Ectodermal cell (in vitro differentiated cells): ENCODE results near the gene TBX21.

ENCODE experiments used
- H3K27ac ChIP-seq: 2 replicates; pipeline ENCODE4 v1.7.0; 2013; ENCODE audit warnings: mild to moderate bottlenecking, low read depth, low read length; ENCODE audit not compliant: insufficient read depth, poor library complexity, severe bottlenecking
- H3K27me3 ChIP-seq: 2 replicates; pipeline ENCODE4 v1.7.0; 2013; ENCODE audit warnings: mild to moderate bottlenecking, low read length; ENCODE audit not compliant: insufficient read depth, control insufficient read depth, poor library complexity, severe bottlenecking
- H3K36me3 ChIP-seq: one replicate; pipeline ENCODE4 v1.7.0; 2013; ENCODE audit warnings: low read length; ENCODE audit not compliant: control insufficient read depth, insufficient read depth
- H3K4me1 ChIP-seq: one replicate; pipeline ENCODE4 v1.7.0; 2013; ENCODE audit warnings: low read length; ENCODE audit not compliant: control insufficient read depth, insufficient read depth
- H3K4me3 ChIP-seq: 2 replicates; pipeline ENCODE4 v1.7.0; 2013; ENCODE audit warnings: low read depth, low read length, control low read depth; ENCODE audit not compliant: insufficient read depth
- H3K9me3 ChIP-seq: 2 replicates; pipeline ENCODE4 v1.7.0; 2013; ENCODE audit warnings: mild to moderate bottlenecking, low read length, moderate library complexity; ENCODE audit not compliant: control insufficient read depth
- WGBS, 2 experiments: methylation state at CpG; one replicate each; pipeline ENCODE4 v1.1.7; 2013; ENCODE audit warnings: missing lambda C conversion rate in 2 of 2; 5-methylcytosine and 5-hydroxymethylcytosine counted together

The TBX21 gene

DNA sequence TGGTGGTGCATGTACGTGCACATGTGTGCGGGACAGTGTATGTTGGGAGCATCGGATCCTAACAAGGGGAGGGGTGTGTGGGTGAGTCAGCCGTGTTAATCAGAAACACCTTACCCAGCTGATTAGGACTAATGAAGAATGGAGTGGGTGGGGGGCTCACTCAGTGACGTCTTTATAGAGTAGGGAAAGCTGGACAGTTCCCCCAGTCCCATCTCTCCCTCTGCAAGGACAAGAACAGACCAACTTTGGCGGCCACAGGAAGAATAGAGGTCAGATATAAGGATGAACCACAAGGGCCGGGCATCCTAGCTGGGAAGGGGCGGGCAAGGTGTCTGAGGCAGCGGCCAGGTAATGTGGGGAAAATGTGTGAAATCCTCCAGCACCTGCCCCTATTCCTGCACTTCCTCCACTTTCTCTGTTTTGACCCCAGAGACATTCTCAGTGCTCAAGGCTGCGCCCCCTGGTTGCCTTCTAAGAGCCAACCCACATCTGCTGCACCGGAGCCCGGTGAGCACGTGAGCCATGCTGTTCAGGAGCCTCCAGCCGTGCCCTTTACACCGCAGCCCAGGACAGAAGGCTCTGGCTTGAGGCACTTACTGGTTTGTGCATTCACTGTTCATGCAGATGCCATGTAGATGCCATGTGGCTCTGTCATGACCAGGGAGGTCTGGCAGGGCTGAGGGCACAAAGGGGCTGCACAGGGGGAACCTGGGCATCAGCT lies 18.9 kb upstream of the TBX21 start:
- H3K27me3 ChIP-seq, result peaks cover 20% of the 10 kb centered on the region
- no peaks in the 10 kb centered on the region for H3K4me1 ChIP-seq
- no peaks in the 10 kb centered on the region for H3K36me3 ChIP-seq
- no peak overlapping the region for H3K27ac ChIP-seq
- no peaks in the 10 kb centered on the region for H3K9me3 ChIP-seq
- 62 to 66% methylated on average over 15 of the region's 15 CpGs for WGBS, 2 experiments
- H3K4me3 ChIP-seq, result no peak overlapping the region

DNA sequence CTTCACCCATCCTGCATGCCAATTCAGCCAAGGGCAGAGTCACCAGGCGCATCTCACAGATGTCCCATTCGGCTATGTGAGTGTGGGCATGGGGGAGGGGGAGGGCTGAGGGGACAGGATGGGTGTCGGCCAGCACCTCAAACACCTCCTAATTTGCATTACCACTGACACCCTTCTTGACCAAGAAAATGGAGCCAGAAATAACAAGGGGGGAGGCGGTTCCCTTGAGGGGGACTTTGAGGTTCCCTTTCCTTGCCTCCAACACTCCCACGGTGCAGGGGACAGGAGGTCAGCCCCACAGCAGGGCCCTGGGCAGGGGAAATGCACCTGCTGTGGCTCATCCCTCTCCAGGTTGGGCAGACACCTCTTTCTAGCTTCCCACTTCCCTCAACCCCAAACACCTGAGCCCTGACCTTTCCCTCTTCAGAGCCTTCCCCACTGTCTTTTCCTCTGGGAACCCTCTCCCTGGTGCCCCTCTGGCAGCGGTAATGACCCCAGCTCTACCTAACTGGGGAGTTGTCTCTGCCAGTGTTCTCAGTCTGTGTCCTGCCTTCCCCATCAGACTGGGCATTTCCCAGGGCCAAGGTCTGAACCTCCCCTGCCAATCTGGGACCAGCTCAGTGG lies 18.2 kb upstream of the TBX21 start:
- 79 to 92% methylated on average over 4 to 6 of the region's 6 CpGs for WGBS, 2 experiments
- Histone ChIP-seq H3K36me3 (no peaks in the 10 kb centered on the region), H3K9me3 (no peaks in the 10 kb centered on the region)

DNA sequence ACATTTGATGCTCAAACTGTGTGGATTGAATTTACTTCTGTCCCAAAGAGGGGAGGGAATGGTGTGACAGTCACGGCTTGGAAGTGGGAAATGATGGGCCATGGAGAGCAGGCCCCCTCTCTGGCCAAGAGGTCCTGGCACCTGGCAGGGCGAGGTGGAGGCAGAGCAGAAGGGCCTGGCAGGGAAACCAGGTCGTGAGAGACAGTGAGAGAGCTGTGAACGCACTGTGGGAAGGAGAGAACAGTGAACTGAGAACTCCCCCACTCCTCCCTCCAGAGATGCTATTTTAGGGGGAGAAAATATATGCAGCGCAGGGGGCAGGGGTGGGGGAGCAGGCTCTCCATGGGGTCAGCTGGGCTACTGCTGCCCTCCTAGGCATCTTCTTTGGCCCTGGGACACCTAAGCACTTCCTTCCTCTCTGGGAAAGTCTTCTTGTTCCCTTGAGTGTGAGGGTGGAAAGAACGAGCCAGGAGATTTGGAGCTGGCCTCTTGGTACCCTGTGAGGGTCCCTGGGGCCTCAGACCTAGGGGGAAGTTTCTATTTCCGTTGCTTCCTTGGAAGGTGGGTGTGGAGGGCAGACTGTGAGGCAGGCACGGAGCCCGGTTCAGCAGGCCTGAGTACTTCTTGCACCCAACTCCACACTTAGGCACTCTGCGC lies 17.2 kb upstream of the TBX21 start:
- H3K4me3 ChIP-seq, result no peak overlapping the region
- no peak overlapping the region for H3K27ac ChIP-seq
- no peaks in the 10 kb centered on the region for H3K4me1 ChIP-seq
- peaks cover 19% of the 10 kb centered on the region for H3K27me3 ChIP-seq
- no peaks in the 10 kb centered on the region for H3K9me3 ChIP-seq
- H3K36me3 ChIP-seq, result no peaks in the 10 kb centered on the region
- WGBS, 2 experiments, result 91 to 93% methylated on average over 9 to 10 of the region's 10 CpGs

More for the DNA sequence above, 18.2 kb upstream of the TBX21 start:
- peaks cover 13% of the 10 kb centered on the region for H3K27me3 ChIP-seq
- H3K27ac ChIP-seq, result no peak overlapping the region
- H3K4me1 ChIP-seq, result no peaks in the 10 kb centered on the region
- H3K4me3 ChIP-seq, result no peak overlapping the region

DNA sequence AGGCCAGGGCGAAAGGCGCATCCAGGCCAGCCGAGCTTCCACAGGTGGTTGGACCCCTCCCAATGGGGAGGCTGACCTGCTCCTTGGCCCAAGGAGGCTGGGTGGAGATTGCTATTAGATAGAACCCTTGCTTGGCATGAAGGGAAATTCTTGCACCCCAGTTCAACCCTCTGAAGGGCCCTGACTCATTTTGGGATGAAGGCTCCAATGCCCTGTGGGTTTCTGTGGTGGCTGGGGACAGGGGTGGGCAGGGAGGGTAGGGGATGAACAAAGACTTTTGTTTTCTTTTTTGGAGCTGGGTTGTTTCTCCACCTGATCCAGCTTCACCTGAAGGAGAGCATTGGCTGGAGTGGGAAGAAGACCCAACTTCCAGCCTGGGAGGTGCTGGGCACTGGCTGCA lies 16.7 kb upstream of the TBX21 start:
- no peaks in the 10 kb centered on the region for H3K4me1 ChIP-seq
- H3K27ac ChIP-seq, result no peak overlapping the region
- H3K36me3 ChIP-seq, result no peaks in the 10 kb centered on the region
- 94 to 97% methylated on average over 3 of the region's 3 CpGs for WGBS, 2 experiments
- H3K4me3 ChIP-seq, result no peak overlapping the region
- H3K27me3 ChIP-seq, result peaks cover 25% of the 10 kb centered on the region
- H3K9me3 ChIP-seq, result no peaks in the 10 kb centered on the region

DNA sequence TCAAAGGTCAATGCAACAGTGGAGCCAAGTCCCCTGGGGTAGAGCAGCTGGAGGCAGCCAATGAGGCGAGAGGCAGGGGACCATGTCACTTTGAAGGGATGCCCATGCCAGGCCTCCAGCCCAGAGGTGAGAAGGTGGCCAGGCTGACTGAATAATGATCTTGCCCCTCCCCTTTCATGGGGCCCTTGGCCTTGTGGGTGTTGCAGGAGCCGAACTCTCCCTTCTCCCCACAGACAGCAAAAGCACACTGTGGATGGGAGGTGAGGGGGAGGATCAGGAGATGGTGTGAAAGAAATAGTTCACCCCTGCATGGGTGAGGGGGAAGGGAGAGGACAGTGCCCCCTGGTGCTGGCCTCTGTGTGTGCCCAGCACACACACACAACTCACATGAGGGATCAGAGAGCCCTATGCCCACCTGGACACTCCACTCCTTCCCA lies 15.8 kb upstream of the TBX21 start:
- peaks cover 34% of the 10 kb centered on the region for H3K27me3 ChIP-seq
- peaks cover 4% of the 10 kb centered on the region for H3K4me1 ChIP-seq
- WGBS, 2 experiments, result 68 to 76% methylated on average over 1 to 2 of the region's 2 CpGs
- H3K27ac ChIP-seq, result no peak overlapping the region
- H3K9me3 ChIP-seq, result no peaks in the 10 kb centered on the region
- H3K4me3 ChIP-seq, result no peak overlapping the region
- no peaks in the 10 kb centered on the region for H3K36me3 ChIP-seq

DNA sequence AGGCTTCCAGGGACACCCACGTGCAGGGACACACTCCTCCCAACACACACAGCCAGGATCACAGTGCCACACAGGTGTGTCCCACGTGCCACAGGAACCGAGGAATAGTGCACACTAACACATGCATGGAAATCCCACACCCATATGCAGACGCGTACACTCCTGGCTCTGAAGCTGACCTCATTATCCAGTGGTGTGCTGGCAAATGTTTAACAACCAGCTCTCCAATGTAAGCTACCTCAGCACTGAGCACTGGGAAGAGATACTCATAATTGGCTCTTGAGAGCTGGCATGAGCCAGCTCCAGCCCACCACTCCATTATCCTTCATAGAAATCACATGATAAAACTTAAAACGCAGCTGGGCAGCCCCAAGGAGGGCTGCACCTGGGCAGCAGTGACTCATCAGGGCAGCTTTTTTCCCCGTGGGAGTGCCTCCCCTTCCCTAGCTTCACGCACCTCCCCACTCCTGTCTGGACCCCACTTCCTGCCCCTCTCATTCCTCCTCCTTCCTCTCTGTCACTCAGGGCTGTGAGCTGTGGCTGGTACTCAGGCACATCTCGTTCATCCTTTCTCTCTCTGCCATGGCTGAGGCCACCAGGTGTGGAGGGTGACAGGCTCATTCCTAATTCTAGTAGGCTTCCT lies 14.9 kb upstream of the TBX21 start:
- peaks cover 4% of the 10 kb centered on the region for H3K4me1 ChIP-seq
- no peak overlapping the region for H3K27ac ChIP-seq
- no peaks in the 10 kb centered on the region for H3K36me3 ChIP-seq
- H3K27me3 ChIP-seq, result peaks cover 36% of the 10 kb centered on the region
- H3K9me3 ChIP-seq, result no peaks in the 10 kb centered on the region
- no peak overlapping the region for H3K4me3 ChIP-seq
- WGBS, 2 experiments, result 70 to 73% methylated on average over 9 of the region's 9 CpGs

DNA sequence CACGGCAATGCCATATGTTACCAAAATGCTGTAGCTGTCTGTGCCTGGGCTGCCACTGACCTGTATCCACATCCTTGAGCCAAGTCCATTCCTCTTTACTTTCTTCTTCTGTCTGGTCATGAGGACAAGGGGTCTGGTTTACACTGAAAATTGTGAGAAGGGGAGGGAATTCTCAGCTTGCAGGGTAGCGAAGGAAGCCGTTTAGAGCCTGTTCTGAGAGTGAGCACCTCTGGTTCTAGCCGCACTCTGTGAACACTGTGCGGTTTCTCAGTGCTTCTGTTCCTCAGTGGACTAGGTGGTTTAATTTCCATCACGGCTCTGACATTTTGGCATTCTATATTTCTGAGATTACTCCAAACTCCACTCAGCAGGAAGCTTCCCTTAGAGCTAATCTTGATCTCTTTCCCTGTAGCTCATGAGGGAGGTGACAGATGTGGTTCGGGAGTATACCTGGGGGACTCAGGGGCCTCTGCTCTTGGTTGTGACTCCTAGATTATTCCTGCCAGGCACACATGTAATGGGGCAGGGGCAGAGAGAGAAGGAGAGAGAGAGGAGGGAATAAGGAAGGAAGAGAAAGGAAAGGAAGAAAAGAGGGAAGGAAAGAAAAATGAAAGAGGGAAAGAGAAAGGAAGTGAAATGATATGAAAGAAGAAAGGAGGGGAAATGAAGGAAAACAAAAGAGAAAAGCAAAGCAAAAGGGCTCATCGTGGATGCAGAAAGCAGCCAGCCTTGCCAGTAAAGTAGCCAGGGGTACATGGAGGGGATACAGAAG lies 14.2 kb upstream of the TBX21 start:
- Histone ChIP-seq H3K27me3 (peaks cover 36% of the 10 kb centered on the region), H3K4me3 (no peak overlapping the region), H3K4me1 (peaks cover 4% of the 10 kb centered on the region), H3K9me3 (no peaks in the 10 kb centered on the region), H3K36me3 (no peaks in the 10 kb centered on the region), H3K27ac (no peak overlapping the region)
- 81 to 90% methylated on average over 8 of the region's 8 CpGs for WGBS, 2 experiments

DNA sequence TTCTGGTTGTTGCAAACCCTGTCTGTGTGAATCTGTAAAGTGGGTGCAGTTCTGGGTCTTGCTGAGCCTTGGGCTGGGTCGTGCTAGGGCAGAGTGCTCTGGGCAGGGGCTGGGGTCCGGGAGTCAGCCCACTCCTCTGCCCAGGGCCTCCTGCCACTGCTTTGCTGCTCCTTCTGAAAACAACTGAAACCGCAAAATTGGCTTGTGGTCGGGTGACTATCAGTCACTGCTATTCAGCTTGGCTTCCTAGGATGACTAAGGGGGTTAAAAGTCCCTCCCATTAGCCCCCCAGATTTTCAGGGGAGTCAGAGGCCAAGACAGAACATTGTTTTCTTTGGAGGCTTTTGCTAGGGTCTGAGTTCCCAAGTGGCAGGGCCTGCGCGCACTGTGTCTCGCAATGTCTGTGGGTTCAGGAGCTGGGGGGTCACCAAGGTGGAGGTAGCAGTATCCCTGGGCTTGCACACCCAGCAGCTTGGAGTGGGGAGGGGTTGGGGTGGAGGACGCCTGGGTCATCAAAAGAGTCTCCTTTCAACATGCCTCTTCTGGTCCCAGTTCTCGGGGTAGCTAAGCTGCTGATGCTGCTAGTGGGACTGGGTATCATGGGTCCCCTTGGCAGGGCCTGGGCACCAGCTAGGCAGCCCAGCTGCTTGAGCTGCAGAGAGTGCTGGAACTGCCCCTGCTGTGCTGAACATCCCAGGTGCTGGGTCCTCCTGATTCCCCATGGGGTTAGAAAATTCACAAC lies 13.5 kb upstream of the TBX21 start:
- Histone ChIP-seq H3K36me3 (no peaks in the 10 kb centered on the region), H3K27ac (no peak overlapping the region), H3K27me3 (peaks cover 32% of the 10 kb centered on the region), H3K4me1 (peaks cover 4% of the 10 kb centered on the region), H3K4me3 (no peak overlapping the region), H3K9me3 (no peaks in the 10 kb centered on the region)
- 85 to 89% methylated on average over 9 of the region's 9 CpGs for WGBS, 2 experiments

DNA sequence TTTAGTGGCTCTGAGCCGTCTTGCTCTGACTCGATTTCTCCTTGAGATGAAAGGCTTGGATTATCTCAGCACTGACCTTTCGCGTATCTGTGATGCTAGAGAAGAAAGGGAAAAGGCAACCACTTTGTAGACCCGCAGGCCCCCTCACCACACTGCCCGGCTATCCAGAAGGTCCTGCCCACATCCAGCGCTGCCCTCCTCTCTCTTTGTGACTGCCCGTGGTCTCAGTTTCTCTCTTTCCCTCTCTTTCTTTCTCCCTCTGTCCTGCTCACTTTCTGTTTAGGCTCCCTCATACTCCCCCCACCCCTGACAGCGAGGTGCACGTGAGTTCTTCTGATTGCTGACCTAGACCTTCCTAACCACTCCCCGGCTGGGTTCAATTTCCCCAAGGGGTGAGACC lies 12.8 kb upstream of the TBX21 start:
- no peak overlapping the region for H3K4me3 ChIP-seq
- no peaks in the 10 kb centered on the region for H3K9me3 ChIP-seq

More for the DNA sequence above, 12.8 kb upstream of the TBX21 start:
- no peaks in the 10 kb centered on the region for H3K36me3 ChIP-seq
- H3K4me1 ChIP-seq, result peaks cover 4% of the 10 kb centered on the region
- no peak overlapping the region for H3K27ac ChIP-seq
- peaks cover 32% of the 10 kb centered on the region for H3K27me3 ChIP-seq
- WGBS, 2 experiments, result 75 to 78% methylated on average over 11 of the region's 11 CpGs
